GM12875 (cell line): ENCODE data around the gene TFF1.

Experiments used
- H3K4me3 ChIP-seq: one replicate; pipeline ENCODE4 v1.5.1; 2011; ENCODE audit warnings: low read depth, low read length, control low read depth
- CTCF ChIP-seq: IDR thresholded peaks from 2 replicates; pipeline ENCODE4 v1.5.1; 2011; ENCODE audit warnings: low read depth, mild to moderate bottlenecking, control low read depth, inconsistent platforms, low read length, moderate library complexity, borderline replicate concordance; ENCODE audit not compliant: insufficient read depth

TFF1 gene

GRCh38 chr21:42338729-42339715, 27.3 kb downstream of the TFF1 start:
- no peak for TF ChIP-seq CTCF
- H3K4me3 ChIP-seq = no peak overlapping the region

GRCh38 chr21:42337830-42338728, 28.3 kb downstream of the TFF1 start:
- peak; percentile 76 for TF ChIP-seq CTCF
- H3K4me3 ChIP-seq = no peak overlapping the region

DNA sequence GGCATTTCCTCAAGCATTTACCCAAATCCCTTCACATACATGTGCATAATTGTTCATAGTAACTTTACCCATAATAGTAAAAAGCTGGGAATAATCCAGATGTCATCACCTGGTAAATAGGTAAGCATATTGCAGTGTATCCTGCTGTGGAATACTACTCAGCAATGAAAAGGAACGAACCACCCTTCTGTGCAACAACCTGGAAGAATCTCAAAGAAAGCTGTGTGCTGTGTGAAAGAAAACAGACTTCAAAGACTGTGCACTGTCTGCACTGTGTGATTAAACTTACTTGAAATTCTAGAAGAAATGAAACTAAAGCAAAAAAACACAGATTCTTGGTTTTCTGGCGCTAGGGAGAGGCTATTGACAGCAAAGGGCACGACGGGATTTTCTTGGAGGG, 29.1 kb downstream of the TFF1 start:
- H3K4me3 ChIP-seq = no peak overlapping the region

DNA sequence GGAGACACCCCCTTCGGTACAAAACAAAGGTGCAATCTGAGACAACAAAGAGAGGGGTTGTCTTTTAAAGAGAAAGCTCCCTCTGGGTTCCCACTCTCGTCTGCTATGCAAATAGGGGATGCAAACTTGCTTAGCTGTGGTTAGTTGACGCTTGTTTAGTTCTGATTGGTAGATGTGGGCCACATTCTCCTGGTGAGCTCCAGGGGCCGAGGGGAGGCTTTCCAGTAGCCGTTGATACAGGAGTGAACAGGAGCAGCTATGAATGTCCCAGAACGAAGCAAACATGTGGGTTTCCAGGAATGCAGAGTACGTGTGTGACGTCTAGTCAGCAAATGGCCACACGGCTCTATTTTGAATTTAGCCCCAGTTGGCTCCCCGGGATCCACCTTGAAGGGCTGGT, 30.3 kb downstream of the TFF1 start:
- H3K4me3 ChIP-seq = no peak overlapping the region
- TF ChIP-seq CTCF = no peak

More for the DNA sequence above, 29.1 kb downstream of the TFF1 start:
- TF ChIP-seq CTCF = no peak

DNA sequence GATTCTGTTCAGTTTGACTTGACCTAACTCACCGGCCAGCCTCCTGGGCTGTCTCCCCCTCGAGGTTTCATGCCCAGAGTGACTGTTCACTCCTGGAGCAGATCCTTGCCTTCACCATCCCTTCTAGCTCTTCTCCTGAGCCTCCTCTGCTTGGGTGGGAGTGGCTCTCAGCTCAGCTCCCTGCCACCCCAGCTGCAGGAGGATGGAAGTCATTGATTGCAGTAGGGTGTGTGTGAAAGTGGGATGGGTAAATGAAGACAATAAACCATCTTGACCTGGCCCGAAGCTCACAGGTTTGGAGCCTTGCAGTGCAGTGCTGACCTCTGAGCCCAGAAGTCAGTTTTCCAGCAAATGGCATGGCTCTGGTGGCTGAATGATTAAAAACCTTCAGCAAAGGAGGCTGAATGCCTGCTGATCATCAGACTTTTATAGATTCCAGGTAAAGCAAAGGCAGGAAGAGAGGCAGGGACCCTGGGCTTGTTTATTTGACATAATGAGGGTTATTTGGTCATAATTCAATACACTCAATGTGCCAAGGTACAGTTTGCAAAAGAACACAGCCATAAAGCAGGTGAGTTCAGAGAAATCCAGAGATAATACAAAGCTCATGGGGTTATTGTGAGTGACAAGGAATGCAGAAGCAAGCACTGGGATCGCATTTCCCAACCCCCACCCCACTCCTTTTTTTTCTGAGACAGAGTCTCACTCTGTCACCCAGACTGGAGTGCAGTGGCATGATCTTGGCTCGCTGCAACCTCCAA, 33.6 kb downstream of the TFF1 start:
- TF ChIP-seq CTCF = no peak

DNA sequence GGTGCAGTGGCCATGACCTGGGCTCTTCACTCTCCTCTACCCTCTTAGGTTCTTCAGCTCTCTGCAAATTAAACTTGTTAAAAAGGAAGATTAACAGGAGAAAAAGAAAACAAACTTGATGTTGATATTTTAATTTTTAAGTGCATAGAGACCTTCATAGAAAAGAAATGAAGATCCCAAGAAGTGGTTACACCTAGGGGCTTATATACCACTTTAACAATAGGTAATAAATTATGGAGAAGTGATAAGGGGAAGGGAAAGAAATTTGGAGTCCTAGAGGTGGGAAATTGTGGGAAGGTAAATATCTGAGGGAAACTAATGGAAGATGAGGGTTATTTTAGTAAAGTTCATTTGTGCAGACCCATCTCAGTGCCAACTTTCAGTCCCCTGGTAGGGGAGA, 34.7 kb downstream of the TFF1 start:
- no peak for TF ChIP-seq CTCF
- H3K4me3 ChIP-seq = no peak overlapping the region

More for the DNA sequence above, 33.6 kb downstream of the TFF1 start:
- no peak overlapping the region for H3K4me3 ChIP-seq
